Fibroblast of peridontal ligament (primary cell): ENCODE measurements around the gene C12orf56.
"Not testable (repeated sequence)": the region's sequence is repeated elsewhere in the genome, so short reads cannot be mapped to it uniquely, and the experiment has no call there.

Experiments
- DNase-seq: peaks from one replicate; pipeline ENCODE4 v3.0.0-alpha.2; 2010; ENCODE audit errors: extremely low read depth

The C12orf56 gene

GRCh38 chr12:64318605-64319004, 72.0 kb downstream of the C12orf56 start:
- DNase-seq: peak; percentile 51

GRCh38 chr12:64311877-64312276, 78.7 kb downstream of the C12orf56 start:
- no peak for DNase-seq

DNA sequence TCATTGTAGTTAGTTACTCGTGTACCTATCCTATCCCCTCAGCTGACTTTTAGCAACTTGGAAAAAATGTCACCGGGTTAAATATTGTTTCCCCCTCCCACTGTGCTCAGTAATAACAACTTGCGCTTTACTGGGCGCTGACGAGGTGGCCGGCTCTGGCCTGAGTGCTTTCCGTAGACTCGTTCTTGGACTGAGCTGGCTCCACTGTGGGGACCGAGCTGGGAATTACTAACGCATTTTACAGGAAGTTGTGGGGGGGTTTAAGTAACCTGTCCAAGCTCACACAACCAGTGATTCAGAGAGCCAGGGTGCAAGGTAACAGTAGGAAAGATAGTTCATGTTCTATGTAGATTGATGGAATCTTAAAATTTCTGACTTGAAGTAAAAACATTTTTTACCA, 86.0 kb downstream of the C12orf56 start:
- no peak for DNase-seq

- no peak for DNase-seq
These were observed 90.9 kb downstream of the C12orf56 start for GRCh38 chr12:64299628-64300027.

DNA sequence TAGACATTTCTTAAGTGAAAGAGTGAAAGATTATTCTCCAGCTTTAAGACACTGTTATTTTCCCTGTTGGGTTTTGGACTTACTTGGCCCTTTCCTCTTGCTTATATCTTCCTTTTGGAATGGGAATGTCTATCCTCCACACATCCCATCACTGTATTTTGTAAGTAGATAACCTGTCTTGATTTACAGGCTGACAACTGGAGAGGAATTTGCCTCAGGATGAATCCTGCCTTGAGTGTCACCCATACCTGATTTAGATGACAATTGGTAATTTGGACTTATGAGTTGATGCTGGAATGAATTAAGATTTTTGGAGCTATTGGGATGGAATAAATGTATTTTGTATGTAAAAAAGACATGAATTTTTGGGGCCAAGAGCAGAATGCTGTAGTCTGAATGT, 94.3 kb downstream of the C12orf56 start:
- no peak for DNase-seq

GRCh38 chr12:64293654-64294364, 96.7 kb downstream of the C12orf56 start:
- no peak for DNase-seq

DNA sequence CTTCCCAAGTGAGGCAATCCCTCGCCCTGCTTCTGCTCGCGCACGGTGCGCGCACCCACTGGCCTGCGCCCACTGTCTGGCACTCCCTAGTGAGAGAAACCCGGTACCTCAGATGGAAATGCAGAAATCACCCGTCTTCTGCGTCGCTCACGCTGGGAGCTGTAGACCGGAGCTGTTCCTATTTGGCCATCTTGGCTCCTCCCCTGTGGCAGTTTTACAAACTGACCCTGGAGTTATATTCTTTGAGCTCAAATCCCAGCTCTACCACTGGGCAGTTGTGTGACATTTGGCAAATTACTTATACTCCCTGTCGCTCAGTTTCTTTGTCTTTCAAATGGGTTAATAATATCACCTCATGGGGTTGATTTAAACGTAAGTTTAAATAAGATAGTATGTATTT, 97.4 kb downstream of the C12orf56 start:
- DNase-seq: not testable (repeated sequence)

- no peak for DNase-seq
These were observed 104.0 kb downstream of the C12orf56 start for GRCh38 chr12:64286521-64286920.

- no peak for DNase-seq
These were observed 106.3 kb downstream of the C12orf56 start for GRCh38 chr12:64284256-64284655.

GRCh38 chr12:64278421-64278820, 112.1 kb downstream of the C12orf56 start:
- DNase-seq: no peak

DNA sequence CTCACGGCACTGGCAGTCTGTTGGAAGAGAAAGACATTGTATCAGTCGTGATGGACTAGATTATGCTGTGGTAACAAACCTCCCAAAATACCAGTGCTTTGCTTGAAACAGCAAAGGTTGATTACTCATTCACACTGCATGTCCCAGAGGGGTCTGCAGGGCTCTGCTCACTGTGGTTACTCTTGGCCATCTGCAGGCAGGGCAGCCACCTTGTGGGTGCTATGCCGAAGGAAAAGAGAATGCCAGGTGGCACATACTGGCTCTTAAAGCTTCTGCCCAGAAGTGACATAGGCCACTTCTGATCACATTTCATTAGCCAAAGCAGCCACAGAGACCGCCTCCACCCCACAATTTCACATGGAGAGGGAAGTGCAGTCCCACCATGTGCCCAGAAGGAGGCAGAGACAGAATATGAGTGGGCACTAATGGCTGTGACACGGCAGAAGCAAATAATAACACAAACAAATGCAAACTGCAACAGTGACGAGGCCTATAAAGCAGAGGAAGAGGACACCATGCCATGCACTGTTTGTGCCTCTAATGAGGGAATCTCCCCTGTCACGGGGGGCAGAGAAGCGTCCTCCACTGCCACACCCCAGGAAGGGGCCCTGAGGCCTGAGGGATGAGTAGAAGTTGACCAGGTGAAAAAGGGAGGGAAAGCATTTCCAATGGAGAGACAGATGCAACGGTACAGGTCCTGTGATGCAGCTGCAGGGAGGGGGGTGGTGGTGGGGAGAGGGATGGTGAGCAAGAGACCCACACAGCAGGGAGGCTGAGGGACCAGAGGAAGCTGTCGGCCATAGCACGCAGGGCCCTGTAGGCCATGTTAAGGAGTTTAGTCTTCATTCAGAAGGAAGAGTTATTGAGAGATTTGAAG, 116.8 kb downstream of the C12orf56 start:
- peak; percentile 11 for DNase-seq

- DNase-seq: no peak
These were observed 120.1 kb downstream of the C12orf56 start for GRCh38 chr12:64270411-64270810.

DNA sequence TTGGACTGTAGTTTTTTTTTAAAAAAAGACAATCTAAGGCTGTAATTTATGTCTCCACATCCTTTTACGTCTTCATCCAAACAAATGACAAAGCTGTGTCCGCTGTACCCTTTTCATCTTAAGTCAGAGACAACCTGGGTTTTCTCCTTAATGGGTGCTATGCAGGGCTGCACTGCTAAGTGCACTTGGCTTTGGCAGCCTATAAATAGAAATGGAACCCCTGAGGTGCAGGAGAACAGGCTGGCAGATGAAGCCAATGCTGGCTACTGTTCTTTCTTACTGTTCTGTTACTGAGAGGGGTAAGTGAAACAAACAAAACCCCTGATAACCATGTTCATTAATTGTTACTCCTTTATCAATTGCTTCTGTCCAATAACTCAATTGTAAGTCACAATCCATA, 121.4 kb downstream of the C12orf56 start:
- DNase-seq: no peak

- no peak for DNase-seq
These were observed 122.1 kb downstream of the C12orf56 start for GRCh38 chr12:64268409-64268808.

DNA sequence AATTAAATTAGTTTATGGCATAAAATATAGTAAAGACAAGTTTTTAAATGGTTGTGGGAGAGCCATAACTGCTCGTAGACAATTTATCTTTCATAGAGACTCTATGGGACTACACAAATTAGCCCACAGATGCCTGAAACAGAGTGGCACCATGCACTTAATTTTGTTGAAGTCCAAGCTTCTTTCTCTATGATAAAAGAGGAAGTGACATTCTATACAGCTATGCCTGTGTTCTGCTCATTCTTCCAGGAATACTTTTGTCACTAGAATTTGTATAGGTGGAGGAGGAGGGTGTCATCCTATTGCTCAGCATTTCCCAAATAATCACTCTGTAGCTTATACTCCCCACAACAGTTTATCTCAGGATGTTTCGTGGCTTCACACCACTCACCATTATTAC, 124.7 kb downstream of the C12orf56 start:
- no peak for DNase-seq

DNA sequence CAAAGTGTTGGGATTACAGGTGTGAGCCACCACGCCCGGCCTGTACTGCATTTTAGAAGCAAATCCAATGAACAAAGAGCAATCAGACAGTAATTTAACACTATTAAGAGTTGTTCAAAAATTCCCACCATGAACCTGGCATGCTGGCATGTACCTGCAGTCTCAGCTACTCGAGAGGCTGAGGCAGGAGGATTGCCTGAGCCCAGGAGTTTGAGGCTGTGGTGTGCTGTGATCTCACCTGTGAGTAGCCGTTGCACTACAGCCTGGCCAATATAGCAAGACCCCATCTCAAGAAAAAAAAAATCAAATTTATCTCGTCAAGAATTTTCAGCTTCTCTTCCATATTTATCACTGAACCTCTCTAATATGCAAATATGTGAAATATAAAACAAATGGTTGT, 128.7 kb downstream of the C12orf56 start:
- no peak for DNase-seq

- DNase-seq: no peak
These were observed 132.0 kb downstream of the C12orf56 start for GRCh38 chr12:64258576-64258975.

DNA sequence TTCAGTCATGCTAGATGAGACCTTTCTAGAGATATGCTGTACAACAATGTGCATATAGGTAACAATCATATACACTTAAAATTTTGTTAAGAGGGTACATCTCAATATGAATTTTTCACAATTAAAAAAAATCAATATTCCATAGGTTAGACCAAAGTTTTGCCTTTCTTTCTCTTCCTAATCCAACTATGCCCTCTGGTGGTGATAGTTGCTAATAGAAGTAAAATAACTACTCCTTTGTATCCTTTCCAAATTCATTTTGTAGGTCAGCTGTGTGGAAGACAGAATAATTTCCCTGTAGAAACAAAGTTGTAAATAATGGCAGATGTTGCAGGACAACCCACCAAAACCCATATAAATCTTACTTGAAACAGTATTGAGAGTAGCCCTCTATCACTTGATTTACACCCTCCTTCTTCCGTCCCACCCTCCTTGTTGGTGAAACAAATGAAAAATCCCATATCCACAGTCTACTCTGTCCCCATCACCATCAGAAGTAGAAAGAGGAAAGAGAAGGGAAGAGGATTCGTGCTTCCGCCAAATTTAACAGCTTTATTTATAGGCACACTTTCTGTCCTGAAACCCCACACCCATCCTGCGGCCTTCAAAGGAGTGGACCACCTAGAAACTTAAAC, 134.3 kb downstream of the C12orf56 start:
- peak; percentile 86 for DNase-seq

DNA sequence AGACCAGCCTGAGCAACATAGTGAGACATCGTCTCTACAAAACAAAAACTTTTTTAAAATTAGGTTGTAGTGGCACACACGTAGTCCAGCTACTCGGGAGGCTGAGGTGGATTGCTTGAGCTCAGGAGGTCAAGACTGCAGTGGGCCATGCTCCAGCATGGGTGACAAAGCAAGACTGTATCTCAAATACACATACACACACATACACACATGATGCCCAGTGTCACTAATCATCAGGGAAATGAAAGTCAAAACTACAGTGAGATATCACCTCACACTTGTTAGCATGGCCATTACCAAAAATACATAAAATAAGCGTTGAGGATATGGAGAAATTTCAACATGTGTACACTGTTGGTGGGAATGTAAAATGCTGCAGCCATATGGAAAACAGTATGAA, 135.3 kb downstream of the C12orf56 start:
- no peak for DNase-seq

DNA sequence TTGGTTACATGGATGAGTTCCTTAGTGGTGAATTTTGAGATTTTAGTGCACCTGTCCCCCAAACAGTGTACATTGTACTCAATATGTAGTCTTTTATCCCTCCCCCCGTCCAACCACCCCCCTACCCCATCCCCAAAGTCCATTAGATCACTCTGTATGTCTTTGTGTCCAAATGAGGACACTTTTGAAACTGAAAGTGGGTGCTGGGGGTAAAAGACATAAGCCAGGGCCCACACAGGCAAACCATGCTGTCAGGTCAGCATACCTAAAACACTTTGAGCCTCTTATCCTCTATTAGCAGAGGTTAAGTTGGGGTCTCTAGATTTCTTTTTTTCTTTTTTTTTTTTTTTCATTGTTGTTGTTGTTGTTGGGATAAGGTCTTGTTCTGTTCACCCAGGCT, 137.2 kb downstream of the C12orf56 start:
- DNase-seq: no peak

DNA sequence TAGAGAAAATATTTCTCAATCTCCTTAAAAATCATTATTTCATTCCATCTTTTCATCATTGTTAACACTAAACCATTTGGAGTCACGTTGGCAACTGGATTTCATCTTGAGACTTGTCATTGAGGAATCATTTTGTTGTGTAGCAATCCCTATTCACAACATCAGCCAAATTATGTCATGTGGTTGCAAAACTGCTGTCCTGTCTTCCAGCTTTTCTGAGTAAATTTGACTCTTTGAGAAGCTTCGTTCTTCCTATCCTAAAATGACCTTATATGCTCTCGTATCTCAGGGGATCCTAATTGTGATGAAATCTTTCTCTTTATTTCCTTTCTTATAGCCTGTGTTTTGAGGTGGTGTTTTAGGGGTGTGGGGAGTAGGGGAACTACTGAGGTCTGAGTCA, 137.9 kb downstream of the C12orf56 start:
- DNase-seq: peak; percentile 97

DNA sequence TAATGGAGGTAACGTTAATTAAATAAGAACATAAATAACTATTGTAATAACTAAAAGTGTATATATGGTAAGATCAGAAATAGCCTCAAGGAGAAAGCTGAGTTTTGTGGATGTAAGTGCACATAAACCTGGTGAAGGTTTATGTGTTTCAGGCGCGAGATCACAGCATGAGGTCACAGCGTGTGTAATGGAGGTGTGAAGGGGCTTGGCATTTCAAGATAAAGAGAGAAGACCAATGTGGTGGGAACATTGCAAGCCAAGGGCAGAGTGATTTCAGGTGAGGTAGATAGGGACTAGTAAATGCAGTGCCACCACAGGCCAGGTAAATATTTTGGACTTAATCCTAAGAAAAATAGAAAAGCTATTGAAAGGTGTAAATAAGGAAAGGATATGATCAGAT, 146.7 kb downstream of the C12orf56 start:
- no peak for DNase-seq

DNA sequence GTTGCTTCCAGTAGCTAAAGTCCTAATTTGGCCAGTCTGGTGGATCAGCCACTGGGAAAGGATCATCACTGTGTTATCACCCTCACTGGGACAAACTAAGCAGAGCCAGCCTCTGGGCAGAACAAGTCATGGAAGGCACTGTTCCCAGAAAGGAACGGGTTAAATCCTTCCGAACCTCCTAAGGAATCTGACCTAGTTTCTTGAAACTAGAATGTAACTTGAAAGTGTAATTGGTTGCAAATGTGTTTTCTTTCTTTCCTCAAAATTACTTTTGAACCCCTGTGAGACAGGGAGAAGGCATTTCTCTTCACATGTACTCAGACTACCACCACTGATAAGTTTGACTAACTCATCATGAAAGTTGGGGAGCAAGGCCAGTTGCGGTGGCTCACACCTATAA, 149.8 kb downstream of the C12orf56 start:
- DNase-seq: peak; percentile 70
